HG02840 (cell line): Measurements from ENCODE around the gene ASIC4.

Source experiments
- ATAC-seq: cut with Tn5 transposase; IDR thresholded peaks from one replicate; pipeline ENCODE4 v1.9.1; 2021; ENCODE audit warnings: mild to moderate bottlenecking, moderate library complexity, moderate number of reproducible peaks; ENCODE audit not compliant: unreplicated experiment, low FRiP score

ASIC4 gene

DNA sequence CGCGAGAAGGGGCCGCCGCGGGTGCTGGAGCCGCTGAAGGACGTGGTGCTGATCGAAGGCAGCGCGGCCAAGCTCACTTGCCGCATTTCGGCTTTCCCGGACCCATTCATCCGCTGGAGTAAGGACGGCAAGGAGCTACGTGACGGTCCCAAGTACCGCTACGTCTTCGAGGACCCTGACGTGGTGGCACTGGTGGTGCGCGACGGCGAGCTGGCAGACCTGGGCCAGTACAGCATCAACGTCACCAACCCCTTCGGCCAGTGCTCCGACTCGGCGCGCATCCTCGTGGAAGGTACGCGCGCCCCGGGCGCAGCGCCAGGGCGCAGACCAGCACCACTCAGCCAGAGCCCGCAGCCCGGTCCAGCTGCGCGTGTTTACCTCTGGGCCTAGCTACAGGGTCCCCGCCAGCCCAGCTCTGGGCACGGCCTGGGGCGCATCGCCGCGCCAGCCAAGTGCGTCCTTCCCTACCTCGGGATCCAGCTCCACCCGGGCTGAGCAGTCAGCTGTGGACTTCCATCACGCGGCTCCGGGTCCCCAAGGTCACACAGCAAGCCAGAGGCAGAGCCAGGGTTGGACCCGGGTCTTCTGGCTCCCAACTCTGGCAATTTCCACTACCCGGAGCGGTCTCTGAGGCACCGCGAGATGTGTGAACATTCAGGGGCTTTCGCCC, 17.3 kb upstream of the ASIC4 start:
- no peak for ATAC-seq

DNA sequence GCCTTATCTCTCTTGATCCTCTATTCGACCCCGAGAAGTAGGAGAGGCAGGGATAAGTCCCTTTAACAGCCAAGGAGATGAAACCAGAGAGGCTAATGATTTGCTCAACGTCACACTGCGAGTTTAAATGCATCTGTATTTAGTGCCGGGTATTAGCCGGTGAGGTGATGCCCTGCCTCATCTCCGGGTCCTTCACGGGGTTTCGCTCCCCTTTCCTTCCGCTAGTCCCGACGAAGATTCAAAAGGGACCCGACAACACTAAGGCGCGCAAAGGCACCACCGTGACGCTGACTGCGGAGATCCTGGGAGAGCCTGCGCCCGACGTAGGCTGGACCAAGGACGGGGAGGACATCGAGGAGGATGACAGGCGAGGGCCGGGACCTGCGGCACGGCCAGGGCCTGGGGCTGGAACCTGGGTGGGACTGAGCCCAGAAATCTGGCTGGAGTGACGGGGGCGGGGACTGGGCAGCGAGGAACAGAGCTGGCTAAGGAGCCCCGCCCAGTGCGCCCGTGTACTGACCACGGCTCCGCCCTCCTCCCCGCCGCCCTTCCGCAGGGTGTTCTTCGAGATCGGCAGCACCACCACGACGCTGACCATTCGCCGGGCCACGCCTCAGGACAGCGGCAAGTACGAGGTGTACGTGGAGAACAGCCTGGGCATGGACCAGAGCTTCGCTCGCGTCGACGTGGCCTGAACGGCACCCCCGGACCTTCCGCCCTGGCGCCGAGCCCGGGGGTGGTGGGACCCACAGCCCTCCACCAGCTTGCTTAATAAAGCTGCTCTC, 16.6 kb upstream of the ASIC4 start:
- ATAC-seq: peak; percentile 19

- peak; percentile 95 for ATAC-seq
Measured at GRCh38 chr2:219498280-219499057, 15.8 kb upstream of the ASIC4 start, which contains the start of gene GMPPA. Gene GMPPA, plus strand, starts transcription at chr2:219498891. Its CDS starts 1,085 bp downstream, at chr2:219499976.

DNA sequence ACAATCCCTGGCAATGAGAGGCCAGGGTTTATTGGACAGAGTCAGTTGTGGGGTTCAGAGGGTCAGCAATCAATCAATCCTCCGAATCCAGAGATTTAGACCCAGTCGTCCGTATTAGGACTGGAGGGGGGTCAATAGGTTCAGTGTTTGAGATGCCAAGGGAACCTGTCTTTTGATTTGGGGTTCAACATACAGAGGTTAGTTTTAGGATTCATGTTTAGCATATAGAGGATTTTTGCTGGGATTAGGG, 15.3 kb upstream of the ASIC4 start:
- no peak for ATAC-seq

DNA sequence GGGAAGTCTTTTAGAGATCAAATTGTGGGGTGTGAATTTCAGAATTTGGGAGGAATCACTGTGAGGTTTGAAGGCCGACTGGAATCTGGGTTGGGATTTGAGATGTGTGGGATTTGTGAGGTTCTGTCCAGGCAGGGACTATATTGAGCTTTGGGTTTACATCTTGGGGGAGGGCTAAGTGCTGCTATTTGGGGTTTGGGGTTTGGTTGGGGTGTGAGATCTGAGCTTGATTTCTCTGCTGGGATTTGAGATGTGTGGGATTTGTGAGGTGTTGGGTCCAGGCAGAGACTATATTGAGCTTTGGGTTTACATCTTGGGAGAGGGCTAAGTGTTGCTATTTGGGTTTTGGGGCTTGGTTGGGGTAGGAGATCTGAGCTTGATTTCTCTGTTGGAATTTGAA, 14.7 kb upstream of the ASIC4 start:
- ATAC-seq: no peak

DNA sequence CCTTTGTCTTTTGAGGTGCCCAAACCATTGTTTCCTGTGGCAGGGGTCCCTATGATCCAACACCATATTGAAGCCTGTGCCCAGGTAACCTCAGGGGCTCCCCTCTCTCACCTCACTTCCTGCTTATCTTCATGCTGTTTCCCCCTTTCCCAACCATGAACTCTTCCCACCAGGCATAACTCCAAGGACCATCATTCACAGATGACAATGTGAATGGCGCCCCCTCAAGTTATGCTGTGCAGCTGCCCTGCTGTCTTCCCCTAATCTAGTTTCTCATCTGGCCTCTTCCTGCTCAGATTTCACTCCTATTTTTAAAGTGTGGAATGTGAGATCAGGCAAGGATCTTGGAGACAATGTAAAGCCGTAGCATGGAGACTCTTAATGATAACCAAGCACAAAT, 14.1 kb upstream of the ASIC4 start:
- no peak for ATAC-seq

DNA sequence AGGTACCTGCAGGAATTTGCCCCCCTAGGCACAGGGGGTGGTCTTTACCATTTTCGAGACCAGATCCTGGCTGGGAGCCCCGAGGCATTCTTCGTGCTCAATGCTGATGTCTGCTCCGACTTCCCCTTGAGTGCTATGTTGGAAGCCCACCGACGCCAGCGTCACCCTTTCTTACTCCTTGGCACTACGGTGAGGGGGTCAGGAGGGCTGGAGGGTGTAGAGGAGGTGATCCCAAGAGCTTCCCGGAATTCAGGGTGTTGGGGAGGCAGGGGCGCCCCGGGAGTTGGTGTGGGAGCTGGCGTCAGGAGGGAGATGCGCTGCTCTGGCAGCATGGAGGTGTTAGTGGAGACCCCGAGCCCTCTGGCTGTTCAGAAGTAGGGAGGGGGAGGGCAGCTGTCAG, 12.4 kb upstream of the ASIC4 start:
- no peak for ATAC-seq

DNA sequence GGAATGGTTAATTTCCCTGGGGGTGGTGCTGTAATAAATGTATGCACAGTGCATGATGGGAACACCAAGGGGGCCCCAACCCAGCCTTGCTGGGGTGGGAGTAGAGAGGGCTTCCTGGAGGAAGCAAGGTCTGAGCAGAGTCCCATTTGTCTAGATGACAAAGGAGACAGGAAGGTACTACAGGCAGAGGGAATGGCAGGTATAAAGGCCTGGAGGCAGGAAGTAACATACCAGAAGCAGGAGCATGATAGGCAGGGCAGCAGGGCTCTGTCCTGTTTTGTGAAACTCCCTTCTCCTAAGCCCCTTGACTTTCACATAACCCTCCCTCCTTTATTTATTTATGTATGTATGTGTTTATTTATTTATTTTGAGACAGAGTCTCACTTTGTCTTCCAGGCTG, 11.7 kb upstream of the ASIC4 start:
- no peak for ATAC-seq

GRCh38 chr2:219505585-219505984, 8.7 kb upstream of the ASIC4 start:
- no peak for ATAC-seq

GRCh38 chr2:219506153-219506801, 8.0 kb upstream of the ASIC4 start:
- no peak for ATAC-seq

DNA sequence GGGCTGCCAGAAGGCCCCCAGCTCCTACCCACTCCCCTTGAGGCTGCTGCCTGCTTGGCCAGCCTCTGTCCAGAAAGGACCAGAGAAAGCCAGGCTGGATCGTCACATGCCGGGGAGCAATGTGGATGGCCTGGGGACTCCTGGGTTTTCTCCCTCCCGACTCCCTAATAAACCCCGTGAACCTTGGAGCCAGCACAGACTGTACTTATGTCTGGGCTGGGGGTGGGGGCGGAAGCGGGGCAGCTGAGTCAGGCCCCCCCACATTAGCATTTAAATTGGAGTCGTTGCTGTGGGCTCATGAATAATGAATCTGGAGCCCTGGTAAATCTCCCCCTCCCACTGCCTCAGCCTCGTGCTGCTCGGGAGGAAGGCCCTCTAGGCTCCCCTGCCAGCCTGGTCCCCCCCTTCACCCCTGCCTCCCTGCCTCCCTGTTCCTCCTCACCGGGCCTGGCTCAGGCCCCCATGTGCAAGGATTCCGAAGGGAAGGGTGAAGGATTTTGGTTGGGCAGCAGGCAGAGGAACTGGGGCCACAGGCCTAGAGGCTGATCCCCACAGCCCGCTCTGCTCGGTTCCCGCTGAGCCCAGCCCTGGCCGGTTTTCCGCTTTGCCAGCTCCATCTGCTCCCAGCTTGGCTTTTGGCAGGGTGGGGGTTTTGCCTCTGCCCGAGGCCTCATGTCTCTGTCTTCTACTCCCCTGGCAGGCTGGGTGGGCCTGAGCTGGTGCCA, 7.3 kb upstream of the ASIC4 start:
- ATAC-seq: no peak

- no peak for ATAC-seq
Measured at GRCh38 chr2:219507581-219508443, 6.5 kb upstream of the ASIC4 start.

- no peak for ATAC-seq
Measured at GRCh38 chr2:219508444-219508734, 5.9 kb upstream of the ASIC4 start.

- no peak for ATAC-seq
Measured at GRCh38 chr2:219508971-219509779, 5.1 kb upstream of the ASIC4 start.

DNA sequence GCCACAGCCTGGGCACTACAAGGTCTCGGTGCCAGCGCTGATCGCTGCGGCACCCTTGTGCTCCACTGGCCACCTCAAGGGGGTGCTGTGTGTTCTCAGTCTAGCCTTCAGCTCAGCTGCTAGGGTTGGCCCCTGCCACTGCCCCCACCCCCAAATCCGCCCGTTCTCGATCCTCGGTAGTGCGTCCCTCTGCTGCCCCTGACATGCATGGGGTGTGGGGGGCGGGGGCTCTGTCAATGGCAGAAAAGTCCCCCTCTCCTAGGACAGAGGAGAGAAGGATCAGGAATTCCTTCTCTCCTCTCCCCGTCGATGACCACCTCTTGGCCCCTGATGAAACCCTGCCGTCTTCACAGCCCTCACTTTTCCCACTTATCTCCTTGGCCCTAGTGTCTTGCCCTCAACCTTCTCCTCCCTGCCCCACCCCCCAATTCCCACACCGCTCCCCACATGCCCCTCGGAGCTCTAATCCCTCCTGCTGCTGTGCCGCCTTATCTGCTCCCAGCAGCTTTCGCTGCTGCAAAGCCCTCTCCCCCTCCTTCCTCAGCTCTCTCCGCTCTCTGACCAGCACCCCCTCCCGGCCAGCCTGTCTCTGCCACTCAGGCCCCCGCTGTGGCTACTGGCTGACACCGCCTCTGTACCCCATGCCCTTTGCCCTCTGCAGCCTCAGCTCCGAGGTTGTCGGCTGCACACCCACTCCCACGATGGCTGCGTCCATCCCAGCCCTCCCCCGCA, 4.3 kb upstream of the ASIC4 start:
- no peak for ATAC-seq

GRCh38 chr2:219510512-219511135, 3.7 kb upstream of the ASIC4 start:
- no peak for ATAC-seq

- ATAC-seq: no peak
Measured at GRCh38 chr2:219511547-219512325, 2.5 kb upstream of the ASIC4 start.
